PC-3 (cell line): Measurements from ENCODE around the gene PITPNM3. TPM values are rescaled to one million over a fixed set of nuclear protein-coding genes. Genes with fewer than 3 reads are reported as not detected.

Experiments
- ATAC-seq: fragments of 200-7000 bp; cut with Tn5 transposase; 2 replicates; pipeline ENCODE4 v1.9.1; 2020; ENCODE audit warnings: mild to moderate bottlenecking, moderate library complexity
- BruUV-seq: library from RNA; stranded (reverse); fragments of 400-500 nt; replicated peaks from 2 replicates; lab custom pipeline; 2021; lab: Mats Ljungman, UMichigan
- CTCF ChIA-PET: fragments of 300-600 bp; sonication (Branson Sonifier 250); formaldehyde crosslinking; loops from one replicate; lab custom pipeline; 2022; ENCODE audit warnings: antibody characterized with exemption; lab: Charles Lee
- POLR2A ChIA-PET: fragments of 300-600 bp; sonication (Branson Sonifier 250); formaldehyde crosslinking; loops from one replicate; lab custom pipeline; 2022; ENCODE audit warnings: antibody characterized with exemption; ENCODE audit not compliant: unreplicated experiment; lab: Charles Lee
- DNase-seq: peaks from one replicate; pipeline ENCODE4 v3.0.0-alpha.2; 2015
- H2AFZ ChIP-seq: fragments of 300-600 bp; sonication (generic); 2 replicates; pipeline ENCODE4 v1.6.0; 2016; ENCODE audit warnings: antibody characterized with exemption, low read length
- H3F3A ChIP-seq: fragments of 300-600 bp; sonication (generic); one replicate; pipeline ENCODE4 v1.6.0; 2017; ENCODE audit warnings: antibody characterized with exemption, low read length, control low read depth, mild to moderate bottlenecking; ENCODE audit not compliant: unreplicated experiment
- H3K27ac ChIP-seq: fragments of 300-600 bp; sonication (generic); 2 replicates; pipeline ENCODE4 v1.5.1; 2016; ENCODE audit warnings: mild to moderate bottlenecking, low read length
- H3K27me3 ChIP-seq: fragments of 300-600 bp; sonication (generic); 2 replicates; pipeline ENCODE4 v1.6.1; 2016; ENCODE audit warnings: low read length, mixed read lengths
- H3K36me3 ChIP-seq: fragments of 300-600 bp; sonication (generic); 2 replicates; pipeline ENCODE4 v1.6.1; 2016; ENCODE audit warnings: low read depth, mixed run types, low read length, mixed read lengths
- H3K4me1 ChIP-seq: fragments of 300-600 bp; sonication (generic); 2 replicates; pipeline ENCODE4 v1.5.1; 2016; ENCODE audit warnings: low read length; ENCODE audit not compliant: insufficient read depth
- H3K4me2 ChIP-seq: fragments of 300-600 bp; sonication (generic); 2 replicates; pipeline ENCODE4 v1.6.0; 2016; ENCODE audit warnings: low read length
- H3K4me3 ChIP-seq: fragments of 300-600 bp; sonication (generic); 2 replicates; pipeline ENCODE4 v1.5.1; 2016; ENCODE audit warnings: mild to moderate bottlenecking, low read length, mixed read lengths
- H3K79me2 ChIP-seq: fragments of 300-600 bp; sonication (generic); 2 replicates; pipeline ENCODE4 v1.6.1; 2017; ENCODE audit warnings: low read length, mixed read lengths
- H3K9ac ChIP-seq: fragments of 300-600 bp; sonication (generic); 2 replicates; pipeline ENCODE4 v1.6.0; 2016; ENCODE audit warnings: mild to moderate bottlenecking, low read length
- H3K9me2 ChIP-seq: fragments of 300-600 bp; sonication (generic); replicated peaks from 2 replicates; pipeline ENCODE4 v1.6.1; 2016; ENCODE audit warnings: mixed run types, low read length, mixed read lengths
- H3K9me3 ChIP-seq: fragments of 300-600 bp; sonication (generic); 2 replicates; pipeline ENCODE4 v1.6.1; 2016; ENCODE audit warnings: low read length, mixed read lengths
- H4K20me1 ChIP-seq: fragments of 300-600 bp; sonication (generic); 2 replicates; pipeline ENCODE4 v1.6.1; 2016; ENCODE audit warnings: low read length, mixed read lengths
- CTCF ChIP-seq: fragments of 300-600 bp; sonication (generic); conservative IDR thresholded peaks from 2 replicates; pipeline ENCODE4 v1.5.1; 2017; ENCODE audit warnings: antibody characterized with exemption, low read depth, mild to moderate bottlenecking, low read length
- EZH2 ChIP-seq: fragments of 300-600 bp; sonication (generic); IDR thresholded peaks from one replicate; pipeline ENCODE4 v1.6.1; 2017; ENCODE audit warnings: antibody characterized with exemption, mild to moderate bottlenecking, low read length; ENCODE audit not compliant: unreplicated experiment
- EZH2phosphoT487 ChIP-seq: fragments of 300-600 bp; sonication (generic); IDR thresholded peaks from 2 replicates; pipeline ENCODE4 v1.6.1; 2018; ENCODE audit warnings: mild to moderate bottlenecking, antibody characterized with exemption, low read length, borderline replicate concordance
- intact Hi-C: fragments of 100-400 bp; cut with micrococcal nuclease; formaldehyde crosslinking; loops from 2 replicates; pipeline ENCODE4 v1.9.0; 2023
- total RNA-seq: library from RNA; depleted of rRNA; stranded (reverse); fragments of >200 nt; gene quantifications from 2 replicates; pipeline ENCODE4 v1.2.3, GENCODE V29; 2014

PITPNM3 gene
- total RNA-seq, 1 experiment from 2014 or later, result 7.1 TPM

GRCh38 chr17:6549384-6550036 lies 6.8 kb downstream of the PITPNM3 start:
- no TSS peak for BruUV-seq

GRCh38 chr17:6548578-6549330 lies 7.6 kb downstream of the PITPNM3 start:
- ATAC-seq, result peak; percentile 65
- intact Hi-C loops, result no loop called here
- BruUV-seq, result no TSS peak

More at GRCh38 chr17:6549384-6550036, 6.8 kb downstream of the PITPNM3 start:
- no peak for TF ChIP-seq EZH2phosphoT487
- TF ChIP-seq CTCF, result no peak
- TF ChIP-seq EZH2, result no peak
- CTCF ChIA-PET, result no interaction called here
- Histone ChIP-seq H3F3A (no peaks in the 10 kb centered on the region), H3K27ac (peak overlapping the region; percentile 62), H3K4me1 (peaks cover 51% of the 10 kb centered on the region), H3K36me3 (no peaks in the 10 kb centered on the region), H3K4me2 (no peak overlapping the region), H3K79me2 (peaks cover 9% of the 10 kb centered on the region; the same call in 1 of the 2 replicates), H2AFZ (no peak overlapping the region), H3K4me3 (no peak overlapping the region), H3K27me3 (no peaks in the 10 kb centered on the region), H3K9me2 (no peaks in the 10 kb centered on the region), H3K9ac (no peak overlapping the region), H4K20me1 (no peaks in the 10 kb centered on the region), H3K9me3 (no peaks in the 10 kb centered on the region)
- no peak for ATAC-seq
- DNase-seq, result no peak
- POLR2A ChIA-PET, result no interaction called here
- intact Hi-C loops, result loop anchor here (5.0 kb wide), 1 partner anchor 42 kb away; no protein-coding TSS in a partner anchor

More at GRCh38 chr17:6548578-6549330, 7.6 kb downstream of the PITPNM3 start:
- Histone ChIP-seq H2AFZ (no peak overlapping the region), H3K36me3 (no peaks in the 10 kb centered on the region), H3K27me3 (no peaks in the 10 kb centered on the region), H3K9me3 (no peaks in the 10 kb centered on the region), H3F3A (no peaks in the 10 kb centered on the region), H3K79me2 (peaks cover 4% of the 10 kb centered on the region; the same call in 1 of the 2 replicates), H3K9ac (no peak overlapping the region), H3K9me2 (no peaks in the 10 kb centered on the region), H3K4me1 (peaks cover 47% of the 10 kb centered on the region), H3K27ac (peak overlapping the region; percentile 62), H4K20me1 (no peaks in the 10 kb centered on the region), H3K4me2 (peak overlapping the region; percentile 13; the same call in 1 of the 2 replicates), H3K4me3 (no peak overlapping the region)
- CTCF ChIA-PET, result no interaction called here
- DNase-seq, result peak; percentile 46
- no peak for TF ChIP-seq EZH2phosphoT487
- TF ChIP-seq CTCF, result no peak
- TF ChIP-seq EZH2, result no peak
- POLR2A ChIA-PET, result no interaction called here
